Muscle layer of colon (tissue), 2 donors: ENCODE results near the gene ADRA2C.
A peak's percentile ranks its signal among the peaks of the same experiment; 100 is the strongest.

ENCODE experiments used
- H3K27ac ChIP-seq: one replicate; pipeline ENCODE4 v1.7.0; 2013; ENCODE audit warnings: low read depth, mild to moderate bottlenecking, low read length, moderate library complexity
- H3K27me3 ChIP-seq, 2 donors: one replicate each; pipeline ENCODE4 v1.7.0; 2013; ENCODE audit warnings: low read length in 2 of 2, mild to moderate bottlenecking in 2 of 2; ENCODE audit not compliant: insufficient read depth in 2 of 2, control insufficient read depth in 1 of 2
- H3K36me3 ChIP-seq: one replicate; pipeline ENCODE4 v1.7.0; 2013; ENCODE audit warnings: mild to moderate bottlenecking, low read length; ENCODE audit not compliant: insufficient read depth
- H3K4me1 ChIP-seq: one replicate; pipeline ENCODE4 v1.7.0; 2013; ENCODE audit warnings: mild to moderate bottlenecking, low read length; ENCODE audit not compliant: insufficient read depth
- H3K4me3 ChIP-seq, 2 donors: one replicate each; pipeline ENCODE4 v1.7.0; 2013; ENCODE audit warnings: low read length in 2 of 2, low read depth in 1 of 2, mild to moderate bottlenecking in 1 of 2, moderate library complexity in 1 of 2
- H3K9ac ChIP-seq: one replicate; pipeline ENCODE4 v1.7.0; 2013; ENCODE audit warnings: low read length
- H3K9me3 ChIP-seq: one replicate; pipeline ENCODE4 v1.7.0; 2013; ENCODE audit warnings: mild to moderate bottlenecking, low read length
- donor health status: abdominal sarcoma.
- donor health status: Adenocarcinoma of cecum.

Gene ADRA2C

DNA sequence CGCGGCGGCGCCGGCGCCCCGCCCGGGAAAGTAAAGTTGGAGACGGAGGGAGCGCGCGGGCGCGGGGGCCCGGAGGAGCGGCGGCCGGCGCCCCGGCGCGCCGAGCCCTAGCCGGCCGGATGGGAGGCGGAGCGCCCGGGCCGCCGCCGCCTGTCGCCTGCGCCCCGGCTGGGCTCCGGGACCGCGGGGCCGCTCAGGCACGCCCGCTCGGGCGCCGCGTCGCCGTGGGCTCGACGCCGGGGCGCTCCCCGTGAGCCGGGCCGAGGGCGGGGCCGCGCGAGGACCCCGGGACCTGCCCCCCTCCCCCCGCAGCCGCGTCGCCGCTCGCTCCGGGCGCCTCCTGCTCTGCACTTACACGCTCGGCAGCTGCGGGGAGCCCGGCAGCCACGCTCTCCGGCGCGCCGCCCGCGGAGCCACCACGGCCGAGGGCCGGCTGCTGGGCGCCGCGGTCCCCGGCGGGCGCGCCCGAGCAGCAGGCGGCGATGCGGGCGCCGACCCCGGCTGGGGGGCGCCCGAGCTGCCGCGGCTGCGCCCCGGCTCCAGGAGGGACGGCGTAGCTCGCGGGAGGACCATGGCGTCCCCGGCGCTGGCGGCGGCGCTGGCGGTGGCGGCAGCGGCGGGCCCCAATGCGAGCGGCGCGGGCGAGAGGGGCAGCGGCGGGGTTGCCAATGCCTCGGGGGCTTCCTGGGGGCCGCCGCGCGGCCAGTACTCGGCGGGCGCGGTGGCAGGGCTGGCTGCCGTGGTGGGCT, at the start of gene ADRA2C:
TSS of gene ADRA2C (plus strand) at position 350 of the 749 bp plus-strand sequence. CDS start at position 572, 222 bp downstream.
- Histone ChIP-seq H3K4me1 (no peaks in the 10 kb centered on the region), H3K9me3 (no peaks in the 10 kb centered on the region), H3K27ac (no peak within 1 kb of the TSS), H3K27me3 (peaks cover 5 to 47% of the 10 kb centered on the region in 2 donors), H3K4me3 (peak within 1 kb of the TSS in 1 of 2 donors; percentile 4), H3K36me3 (no peaks in the 10 kb centered on the region), H3K9ac (no peak within 1 kb of the TSS)

DNA sequence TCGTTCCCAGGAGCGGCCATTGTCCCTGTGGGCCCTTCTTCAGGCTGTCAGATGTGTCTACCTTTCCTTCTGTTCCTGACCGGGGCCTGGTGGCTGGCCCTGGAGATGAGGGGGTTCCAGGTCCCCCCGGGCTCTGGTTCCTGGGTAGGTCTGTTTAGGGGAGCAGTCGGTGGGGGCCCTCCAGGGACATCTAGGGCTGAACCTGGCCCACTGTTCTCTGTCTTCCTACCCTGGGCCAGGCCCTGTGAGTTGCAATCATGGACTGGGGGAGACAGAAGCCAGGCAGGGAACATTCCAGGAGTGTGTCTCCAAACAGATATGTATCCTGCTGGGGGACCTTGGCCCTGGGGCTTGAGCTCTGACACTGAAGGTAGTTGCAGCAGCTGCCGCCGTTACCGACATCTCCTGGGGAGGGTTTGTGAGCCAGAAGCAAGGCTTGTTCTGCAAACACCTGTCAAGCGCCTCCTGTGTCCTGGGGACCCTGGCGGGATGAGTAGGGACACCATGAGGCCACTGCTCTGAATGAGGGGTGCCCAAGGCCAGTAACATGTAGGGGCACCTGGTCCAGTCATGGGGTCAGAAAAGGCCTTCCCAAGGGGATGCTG, 49.5 kb upstream of the ADRA2C start:
- H3K9me3 ChIP-seq, result no peaks in the 10 kb centered on the region
- no peak overlapping the region for H3K4me3 ChIP-seq
- no peak overlapping the region for H3K27ac ChIP-seq
- H3K9ac ChIP-seq, result no peak overlapping the region
- H3K4me1 ChIP-seq, result no peaks in the 10 kb centered on the region
- peaks cover 0 to 15% of the 10 kb centered on the region in 2 donors for H3K27me3 ChIP-seq
- H3K36me3 ChIP-seq, result no peaks in the 10 kb centered on the region

DNA sequence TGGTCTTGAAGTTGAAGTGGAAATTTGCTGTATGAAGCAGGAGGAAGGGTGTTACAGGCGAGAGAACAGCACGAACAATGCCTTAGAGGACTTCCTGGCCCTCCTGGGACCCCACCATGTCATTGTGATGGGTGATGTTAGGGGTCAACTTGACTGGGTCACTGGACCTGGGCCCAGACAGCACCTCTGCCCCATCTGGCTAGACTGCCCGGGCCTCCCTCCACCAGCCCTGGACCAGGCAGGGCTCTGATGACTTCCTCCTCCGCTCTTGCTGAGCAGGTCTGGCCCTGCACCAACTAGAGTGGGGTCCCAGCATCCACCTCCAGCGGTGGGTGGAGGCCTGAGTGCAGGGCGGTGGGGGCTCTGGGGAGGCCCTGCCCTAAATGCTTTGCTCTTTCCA, 48.9 kb upstream of the ADRA2C start:
- Histone ChIP-seq H3K4me1 (no peaks in the 10 kb centered on the region), H3K36me3 (no peaks in the 10 kb centered on the region), H3K27ac (no peak overlapping the region), H3K27me3 (peaks cover 0 to 11% of the 10 kb centered on the region in 2 donors), H3K9me3 (no peaks in the 10 kb centered on the region), H3K4me3 (no peak overlapping the region), H3K9ac (no peak overlapping the region)

DNA sequence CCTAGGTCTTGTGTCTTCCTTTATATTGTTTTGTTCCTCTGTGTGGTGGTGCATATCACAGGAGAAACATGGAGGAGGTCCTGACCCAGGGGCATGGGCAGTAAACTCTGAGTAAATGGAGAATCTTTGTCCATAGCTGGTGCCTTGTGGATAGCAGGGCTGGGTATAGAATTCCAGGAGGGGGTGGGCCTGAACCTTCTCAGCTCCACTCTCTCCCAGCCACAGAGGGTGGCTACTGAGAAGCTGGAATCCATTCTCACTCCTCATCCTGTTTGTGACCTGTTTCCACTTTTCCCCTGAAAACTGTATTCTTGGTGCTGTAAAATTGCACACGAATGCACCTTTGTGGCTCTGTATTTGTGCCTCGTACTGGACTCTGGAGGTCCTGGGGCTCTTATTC, 47.7 kb upstream of the ADRA2C start:
- Histone ChIP-seq H3K9ac (no peak overlapping the region), H3K4me3 (no peak overlapping the region)

DNA sequence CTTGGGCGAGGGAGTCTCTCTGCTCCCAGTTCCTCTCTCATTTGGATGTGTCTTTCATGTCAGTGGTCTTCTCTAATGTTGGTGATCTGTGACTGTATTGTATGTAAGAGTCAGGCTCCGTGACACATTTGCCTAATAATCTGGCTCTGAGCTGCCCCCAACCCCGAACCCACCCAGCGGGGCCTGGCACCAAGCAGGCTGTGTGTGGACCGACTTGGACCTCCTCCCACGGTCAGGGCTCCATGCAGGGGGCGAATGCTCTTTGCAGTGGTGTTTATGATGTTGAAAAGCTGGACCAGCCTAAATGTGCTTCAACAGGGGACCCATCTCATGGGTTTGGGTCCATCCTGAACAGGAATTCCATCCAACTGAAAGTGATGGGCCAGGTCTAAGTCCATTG, 47.0 kb upstream of the ADRA2C start:
- Histone ChIP-seq H3K27me3 (peaks cover 0 to 28% of the 10 kb centered on the region in 2 donors), H3K9me3 (no peaks in the 10 kb centered on the region), H3K9ac (no peak overlapping the region), H3K4me3 (no peak overlapping the region), H3K36me3 (no peaks in the 10 kb centered on the region), H3K27ac (no peak overlapping the region), H3K4me1 (no peaks in the 10 kb centered on the region)

More for the DNA sequence above, 47.7 kb upstream of the ADRA2C start:
- Histone ChIP-seq H3K4me1 (no peaks in the 10 kb centered on the region), H3K9me3 (no peaks in the 10 kb centered on the region), H3K36me3 (no peaks in the 10 kb centered on the region), H3K27ac (no peak overlapping the region), H3K27me3 (peaks cover 0 to 21% of the 10 kb centered on the region in 2 donors)

DNA sequence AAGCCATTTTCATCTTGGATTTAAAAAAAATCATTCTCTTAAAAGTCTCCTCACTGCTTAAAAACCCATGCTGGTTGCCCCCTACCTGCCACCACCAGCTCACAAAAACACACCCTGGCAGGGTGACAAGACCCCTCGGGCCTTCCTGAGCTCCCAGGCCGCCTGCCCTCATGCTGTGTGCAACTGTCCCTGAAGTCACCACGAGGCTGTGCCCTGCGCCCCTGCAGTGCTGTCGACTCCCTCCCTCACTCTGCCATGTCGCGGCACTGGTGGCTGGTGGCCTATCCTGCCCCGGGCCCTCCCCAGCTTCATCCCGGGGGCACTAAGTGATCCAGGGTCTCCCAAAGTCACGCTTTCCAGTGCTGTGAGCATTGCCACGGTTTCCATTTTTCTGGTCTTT, 46.3 kb upstream of the ADRA2C start:
- H3K9ac ChIP-seq, result no peak overlapping the region
- no peaks in the 10 kb centered on the region for H3K9me3 ChIP-seq
- H3K27ac ChIP-seq, result no peak overlapping the region
- no peak overlapping the region for H3K4me3 ChIP-seq
- H3K4me1 ChIP-seq, result no peaks in the 10 kb centered on the region
- H3K27me3 ChIP-seq, result peaks cover 0 to 34% of the 10 kb centered on the region in 2 donors
- no peaks in the 10 kb centered on the region for H3K36me3 ChIP-seq

DNA sequence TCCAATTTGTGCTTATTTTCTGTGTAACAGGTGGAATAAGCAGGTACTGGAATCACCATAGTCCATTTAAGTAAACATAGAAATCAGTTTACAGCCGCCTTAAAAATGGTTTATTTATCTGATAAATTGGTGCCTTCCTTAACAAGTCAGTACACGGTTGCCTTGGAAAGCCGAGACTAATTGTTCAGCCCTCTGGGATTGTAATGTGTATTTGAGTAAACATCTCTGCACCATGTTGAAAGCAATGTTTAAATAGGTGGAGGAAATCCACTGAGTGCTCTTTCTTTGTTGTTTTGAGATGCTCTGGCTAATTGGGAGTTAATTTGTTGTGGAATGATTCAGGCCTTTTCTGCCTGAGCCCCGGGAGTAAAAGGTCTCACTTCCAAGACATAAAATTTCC, 45.7 kb upstream of the ADRA2C start:
- H3K9me3 ChIP-seq, result no peaks in the 10 kb centered on the region
- H3K4me3 ChIP-seq, result no peak overlapping the region
- H3K4me1 ChIP-seq, result no peaks in the 10 kb centered on the region
- no peaks in the 10 kb centered on the region for H3K36me3 ChIP-seq
- peaks cover 0 to 41% of the 10 kb centered on the region in 2 donors for H3K27me3 ChIP-seq
- no peak overlapping the region for H3K9ac ChIP-seq
- no peak overlapping the region for H3K27ac ChIP-seq

DNA sequence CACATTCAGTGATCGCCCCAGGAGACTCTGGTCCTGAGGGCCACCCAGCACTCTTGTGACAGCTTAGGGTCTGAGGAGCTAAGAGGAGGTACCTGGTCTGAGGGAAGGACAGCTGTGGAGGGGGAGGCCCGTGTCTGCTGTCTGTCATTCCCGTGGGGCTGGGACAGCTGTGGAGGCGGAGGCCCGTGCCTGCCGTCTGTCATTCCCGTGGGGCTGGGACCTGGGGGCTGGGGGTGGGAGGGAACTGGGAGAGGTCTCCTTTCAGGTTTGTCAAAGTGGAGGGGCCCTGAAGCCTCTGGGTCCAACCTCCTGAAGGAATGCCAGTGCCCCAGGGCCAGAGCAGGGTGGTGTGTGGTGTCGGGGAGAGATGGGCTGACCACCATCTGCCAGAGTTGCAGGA, 45.0 kb upstream of the ADRA2C start:
- no peak overlapping the region for H3K27ac ChIP-seq

DNA sequence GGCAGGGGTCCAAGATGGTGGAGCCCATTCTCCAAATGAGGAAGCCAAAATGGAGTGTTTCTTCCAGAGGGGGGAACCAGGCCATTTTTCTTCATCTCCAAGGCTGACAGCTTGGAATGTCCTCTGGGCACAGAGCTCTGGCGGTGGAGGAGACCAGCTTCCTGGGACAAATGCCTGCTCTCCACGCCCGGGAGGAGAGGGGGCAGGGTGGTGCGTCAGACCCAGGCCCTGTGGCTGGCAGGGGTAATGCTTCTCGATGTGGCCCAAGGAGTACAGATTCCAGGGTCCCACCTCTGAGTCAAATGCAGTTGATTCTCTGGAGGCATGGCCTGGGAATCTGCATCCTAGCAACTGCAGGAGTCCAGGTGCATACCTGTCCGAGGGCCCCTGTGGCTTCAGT, 44.6 kb upstream of the ADRA2C start:
- Histone ChIP-seq H3K27ac (no peak overlapping the region), H3K36me3 (no peaks in the 10 kb centered on the region), H3K9ac (no peak overlapping the region), H3K9me3 (no peaks in the 10 kb centered on the region), H3K4me3 (no peak overlapping the region), H3K27me3 (peaks cover 0 to 45% of the 10 kb centered on the region in 2 donors), H3K4me1 (no peaks in the 10 kb centered on the region)

More for the DNA sequence above, 45.0 kb upstream of the ADRA2C start:
- Histone ChIP-seq H3K4me1 (no peaks in the 10 kb centered on the region), H3K4me3 (no peak overlapping the region), H3K9me3 (no peaks in the 10 kb centered on the region), H3K27me3 (peaks cover 0 to 44% of the 10 kb centered on the region in 2 donors), H3K36me3 (no peaks in the 10 kb centered on the region), H3K9ac (no peak overlapping the region)

DNA sequence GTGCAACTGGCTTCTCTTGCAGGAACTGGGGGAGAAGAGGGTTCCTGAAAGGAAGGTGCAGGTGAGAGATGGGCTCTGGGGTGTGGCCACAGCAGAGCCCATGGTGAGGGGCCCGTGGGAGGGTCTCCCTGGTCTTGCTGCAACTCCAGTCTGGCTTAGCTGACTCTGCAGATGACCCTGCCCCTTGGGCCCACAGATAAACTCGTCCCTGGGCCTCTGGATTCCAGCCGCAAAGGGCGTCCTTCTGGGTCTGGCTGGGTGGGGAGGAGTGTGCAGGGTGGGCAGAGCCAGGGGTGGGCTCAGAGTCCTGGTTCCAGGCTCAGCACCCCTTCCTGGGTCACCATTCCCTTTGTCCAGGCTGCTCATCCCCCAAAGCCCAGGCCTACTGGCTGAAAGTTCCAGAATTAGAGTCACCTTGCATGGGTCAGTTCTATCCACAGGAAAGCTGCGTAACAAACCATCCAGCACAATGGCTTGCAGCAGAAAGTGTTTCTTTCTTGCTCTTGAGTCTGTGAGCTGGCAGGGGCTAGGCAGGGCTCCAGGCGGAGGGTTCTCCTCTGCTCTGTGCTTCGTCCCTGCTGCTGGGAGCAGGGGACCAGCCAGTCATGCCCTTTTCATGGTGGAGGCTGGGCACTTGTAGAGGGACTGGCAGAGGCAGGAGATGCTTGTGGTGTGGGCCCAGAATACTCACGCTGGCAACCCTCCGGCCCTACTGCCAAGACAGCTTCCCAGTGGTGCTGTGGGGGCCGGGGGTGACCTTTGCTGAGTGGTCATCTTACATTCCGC, 43.5 kb upstream of the ADRA2C start:
- Histone ChIP-seq H3K4me3 (no peak overlapping the region), H3K4me1 (no peaks in the 10 kb centered on the region), H3K27me3 (peaks cover 0 to 52% of the 10 kb centered on the region in 2 donors), H3K27ac (no peak overlapping the region), H3K9me3 (no peaks in the 10 kb centered on the region), H3K36me3 (no peaks in the 10 kb centered on the region), H3K9ac (no peak overlapping the region)

DNA sequence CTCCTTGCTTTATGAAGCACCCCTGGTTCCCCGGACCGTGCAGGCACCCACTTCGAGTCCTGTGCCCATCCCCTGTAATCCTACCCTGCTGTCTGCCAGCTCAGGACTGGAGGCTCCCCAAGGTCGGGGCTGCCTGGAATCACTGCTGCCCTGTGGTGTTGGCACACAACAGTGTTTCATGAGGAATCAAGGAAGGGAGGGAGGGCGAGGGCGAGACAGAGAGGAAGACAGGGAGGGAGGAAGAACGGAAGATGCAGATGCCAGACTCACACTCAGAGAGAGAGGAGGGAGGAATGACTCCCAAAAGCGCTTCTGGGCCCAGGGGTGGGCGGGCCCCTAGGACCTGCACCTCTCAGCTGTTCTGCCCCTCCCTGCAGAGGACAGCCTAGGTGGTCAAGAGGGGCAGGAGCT, 42.9 kb upstream of the ADRA2C start:
- H3K9me3 ChIP-seq, result no peaks in the 10 kb centered on the region
- H3K27me3 ChIP-seq, result peaks cover 0 to 57% of the 10 kb centered on the region in 2 donors
- no peaks in the 10 kb centered on the region for H3K4me1 ChIP-seq
- H3K36me3 ChIP-seq, result no peaks in the 10 kb centered on the region
- no peak overlapping the region for H3K27ac ChIP-seq
- H3K9ac ChIP-seq, result no peak overlapping the region
- H3K4me3 ChIP-seq, result no peak overlapping the region
